Upper lobe of right lung (tissue), 1 donor: ENCODE measurements around the gene ZFAND3. TPM values are rescaled to one million over a fixed set of nuclear protein-coding genes. Genes with fewer than 3 reads are reported as not detected.
A peak's percentile ranks its signal among the peaks of the same experiment; 100 is the strongest.

Source experiments
- ATAC-seq: fragments of 200-7000 bp; cut with Tn5 transposase; one replicate; pipeline ENCODE4 v1.9.1; 2020; ENCODE audit warnings: mild to moderate bottlenecking, moderate library complexity
- DNase-seq: peaks from one replicate; pipeline ENCODE4 v3.0.0-alpha.2; 2020
- H3K27ac ChIP-seq: fragments of 200-600 bp; one replicate; pipeline ENCODE4 v1.8.0; 2022
- H3K27me3 ChIP-seq: fragments of 200-600 bp; one replicate; pipeline ENCODE4 v1.8.0; 2022; ENCODE audit warnings: mild to moderate bottlenecking
- H3K36me3 ChIP-seq: fragments of 200-600 bp; one replicate; pipeline ENCODE4 v1.8.0; 2022
- H3K4me1 ChIP-seq: fragments of 200-600 bp; one replicate; pipeline ENCODE4 v1.8.0; 2022
- H3K4me3 ChIP-seq: fragments of 200-600 bp; one replicate; pipeline ENCODE4 v1.8.0; 2022; ENCODE audit warnings: mild to moderate bottlenecking
- H3K9me3 ChIP-seq: fragments of 200-600 bp; one replicate; pipeline ENCODE4 v1.8.0; 2022
- intact Hi-C: fragments of 100-400 bp; cut with DNase I; formaldehyde crosslinking; loops from one replicate; pipeline ENCODE4 v1.11.0; 2022
- total RNA-seq: library from RNA; stranded (reverse); fragmentation: NEBNext Ultra II Directional; extraction: Animal tissue kit (Norgen Biotek cat#: 25700); gene quantifications from one replicate; pipeline ENCODE4 v1.2.1, GENCODE V29; 2021
- TF ChIP-seq, protein P1 (sequence below): fragments of 200-600 bp; IDR thresholded peaks from one replicate; pipeline ENCODE4 v1.8.0; 2022; ENCODE audit warnings: antibody characterized with exemption
- donor health status: DM: no; HTN: yes; CAD: no; lungs with severe emphysema.

ZFAND3 gene
- total RNA-seq, 1 donor from 2014 or later = 69.1 TPM

DNA sequence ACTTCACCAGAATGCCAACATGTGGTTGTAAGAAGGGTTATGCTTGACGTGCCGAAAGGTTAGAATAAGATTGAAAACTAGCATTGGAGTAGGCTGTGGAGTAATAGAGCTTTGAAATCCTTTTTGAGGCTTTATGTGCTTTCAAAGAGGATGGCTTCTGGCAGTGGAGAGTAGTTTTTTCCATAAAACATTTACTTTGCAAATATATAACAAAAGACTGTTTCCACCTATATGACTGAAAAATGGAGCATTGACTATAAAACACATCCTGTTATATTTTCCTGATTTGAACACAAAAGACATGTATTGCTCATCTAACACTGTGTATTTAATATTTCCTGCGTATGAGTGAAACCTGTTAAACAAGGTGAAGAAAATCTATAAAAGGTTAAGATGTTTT, 38.8 kb downstream of the ZFAND3 start:
- Histone ChIP-seq H3K36me3 (no peaks in the 10 kb centered on the region), H3K27ac (no peak overlapping the region)
- intact Hi-C loops = no loop called here

DNA sequence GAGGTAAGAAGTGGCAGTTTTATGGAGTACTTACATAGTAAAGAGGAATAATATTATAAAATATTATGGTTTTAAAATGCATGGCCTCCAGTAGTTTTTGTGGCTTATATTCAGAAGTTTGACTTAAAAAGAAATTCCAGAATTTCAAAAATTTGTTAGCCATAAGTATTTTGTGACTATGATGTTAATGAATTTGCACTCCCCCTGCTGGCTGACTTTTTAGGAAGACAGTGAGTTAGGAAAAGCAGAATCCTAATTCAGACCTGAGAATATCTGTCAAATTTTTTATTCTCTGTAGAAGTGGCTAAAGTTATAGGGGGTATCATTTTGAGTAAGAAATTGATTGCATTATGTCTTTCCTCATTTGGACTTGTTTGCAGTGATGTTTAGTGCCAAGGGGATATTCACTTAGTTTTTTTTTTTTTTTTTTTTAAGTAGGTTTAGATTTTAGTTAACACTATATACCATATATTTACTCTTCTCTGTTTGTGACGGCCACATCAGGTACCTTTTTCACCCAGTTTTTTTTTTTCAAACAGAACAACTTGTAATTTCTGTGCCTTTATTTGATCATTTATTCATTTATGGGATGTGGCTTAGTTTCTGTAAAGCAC, 40.8 kb downstream of the ZFAND3 start:
- H3K27ac ChIP-seq = no peak overlapping the region
- peaks cover 20% of the 10 kb centered on the region for H3K4me1 ChIP-seq
- TF ChIP-seq, protein P1, sequence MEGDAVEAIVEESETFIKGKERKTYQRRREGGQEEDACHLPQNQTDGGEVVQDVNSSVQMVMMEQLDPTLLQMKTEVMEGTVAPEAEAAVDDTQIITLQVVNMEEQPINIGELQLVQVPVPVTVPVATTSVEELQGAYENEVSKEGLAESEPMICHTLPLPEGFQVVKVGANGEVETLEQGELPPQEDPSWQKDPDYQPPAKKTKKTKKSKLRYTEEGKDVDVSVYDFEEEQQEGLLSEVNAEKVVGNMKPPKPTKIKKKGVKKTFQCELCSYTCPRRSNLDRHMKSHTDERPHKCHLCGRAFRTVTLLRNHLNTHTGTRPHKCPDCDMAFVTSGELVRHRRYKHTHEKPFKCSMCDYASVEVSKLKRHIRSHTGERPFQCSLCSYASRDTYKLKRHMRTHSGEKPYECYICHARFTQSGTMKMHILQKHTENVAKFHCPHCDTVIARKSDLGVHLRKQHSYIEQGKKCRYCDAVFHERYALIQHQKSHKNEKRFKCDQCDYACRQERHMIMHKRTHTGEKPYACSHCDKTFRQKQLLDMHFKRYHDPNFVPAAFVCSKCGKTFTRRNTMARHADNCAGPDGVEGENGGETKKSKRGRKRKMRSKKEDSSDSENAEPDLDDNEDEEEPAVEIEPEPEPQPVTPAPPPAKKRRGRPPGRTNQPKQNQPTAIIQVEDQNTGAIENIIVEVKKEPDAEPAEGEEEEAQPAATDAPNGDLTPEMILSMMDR = peak; percentile 60
- no peaks in the 10 kb centered on the region for H3K36me3 ChIP-seq
- ATAC-seq (no peak), DNase-seq (no peak)
- H3K4me3 ChIP-seq = no peak overlapping the region
- intact Hi-C loops = no loop called here
- H3K9me3 ChIP-seq = no peaks in the 10 kb centered on the region
- H3K27me3 ChIP-seq = no peaks in the 10 kb centered on the region

More for the DNA sequence above, 38.8 kb downstream of the ZFAND3 start:
- no peak for ATAC-seq
- no peak overlapping the region for H3K4me3 ChIP-seq
- H3K4me1 ChIP-seq = peaks cover 20% of the 10 kb centered on the region
- no peak for DNase-seq
- no peaks in the 10 kb centered on the region for H3K27me3 ChIP-seq
- no peaks in the 10 kb centered on the region for H3K9me3 ChIP-seq
- TF ChIP-seq, protein P1 = no peak

DNA sequence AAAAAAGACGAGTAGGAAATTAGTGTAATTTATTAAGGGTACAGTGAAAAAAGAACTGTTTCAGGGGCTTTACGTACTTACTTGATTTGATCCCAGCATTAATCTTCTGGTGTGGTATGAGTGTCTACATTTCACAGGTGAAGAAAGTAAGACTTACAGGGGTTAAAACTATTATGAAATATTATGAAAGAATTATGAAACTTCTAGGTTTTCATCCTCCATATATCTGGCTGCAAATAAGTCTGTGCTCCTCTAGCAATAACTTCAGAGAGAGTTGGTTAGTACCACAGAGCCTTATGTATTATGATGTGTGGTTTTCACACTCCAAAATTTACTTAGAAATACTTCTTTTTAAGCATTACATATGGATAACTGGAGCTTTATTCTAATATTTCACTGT, 41.9 kb downstream of the ZFAND3 start:
- H3K27me3 ChIP-seq = no peaks in the 10 kb centered on the region
- intact Hi-C loops = no loop called here
- no peaks in the 10 kb centered on the region for H3K9me3 ChIP-seq
- ATAC-seq (no peak), DNase-seq (no peak)
- H3K27ac ChIP-seq = no peak overlapping the region
- H3K36me3 ChIP-seq = no peaks in the 10 kb centered on the region
- H3K4me1 ChIP-seq = peaks cover 20% of the 10 kb centered on the region
- no peak overlapping the region for H3K4me3 ChIP-seq
- TF ChIP-seq, protein P1 = no peak

DNA sequence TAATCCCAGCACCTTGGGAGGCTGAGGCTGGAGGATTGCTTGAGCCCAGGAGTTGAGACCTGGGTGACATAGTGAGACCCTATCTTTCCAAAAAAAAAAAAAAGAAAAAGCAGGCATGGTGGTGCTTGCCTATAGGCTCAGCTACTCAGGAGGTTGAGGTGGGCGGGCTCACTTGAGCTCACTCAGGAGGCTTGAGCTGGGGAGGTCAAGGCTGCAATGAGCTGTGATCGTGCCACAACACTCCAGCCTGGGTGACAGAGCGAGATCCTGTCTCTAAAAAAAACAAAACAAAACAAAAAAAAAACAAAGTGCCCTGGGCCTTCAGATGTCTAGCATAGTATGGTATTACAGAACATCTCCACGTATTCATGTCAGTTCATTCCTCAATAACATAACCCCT, 42.9 kb downstream of the ZFAND3 start:
- TF ChIP-seq, protein P1 = no peak
- peaks cover 24% of the 10 kb centered on the region for H3K4me1 ChIP-seq
- intact Hi-C loops = no loop called here

DNA sequence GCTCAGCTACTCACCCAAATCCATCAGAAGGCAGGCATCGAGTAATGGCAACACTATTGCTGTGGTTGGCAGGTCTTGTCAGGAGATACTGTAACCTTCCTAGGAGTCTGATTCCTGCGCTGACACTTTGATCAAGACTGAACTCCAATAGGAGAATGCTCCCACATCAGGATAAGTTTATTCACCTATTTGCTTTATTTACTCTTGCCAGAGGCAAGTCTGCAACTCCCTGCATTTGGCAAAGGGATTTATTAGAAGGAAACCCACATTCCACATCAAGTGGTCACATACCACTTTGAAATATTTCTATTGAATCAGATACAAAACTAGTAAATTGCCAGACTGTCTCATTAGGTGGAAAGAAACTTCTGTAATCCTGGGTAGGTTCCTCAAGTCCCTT, 43.5 kb downstream of the ZFAND3 start:
- Histone ChIP-seq H3K27ac (no peak overlapping the region), H3K4me3 (no peak overlapping the region), H3K9me3 (no peaks in the 10 kb centered on the region), H3K36me3 (no peaks in the 10 kb centered on the region), H3K27me3 (no peaks in the 10 kb centered on the region), H3K4me1 (peaks cover 25% of the 10 kb centered on the region)
- intact Hi-C loops = no loop called here
- TF ChIP-seq, protein P1 = no peak
- DNase-seq (no peak), ATAC-seq (no peak)

More for the DNA sequence above, 42.9 kb downstream of the ZFAND3 start:
- Histone ChIP-seq H3K4me3 (no peak overlapping the region), H3K27me3 (no peaks in the 10 kb centered on the region), H3K36me3 (no peaks in the 10 kb centered on the region), H3K27ac (no peak overlapping the region), H3K9me3 (no peaks in the 10 kb centered on the region)
- ATAC-seq = no peak
- DNase-seq = no peak

DNA sequence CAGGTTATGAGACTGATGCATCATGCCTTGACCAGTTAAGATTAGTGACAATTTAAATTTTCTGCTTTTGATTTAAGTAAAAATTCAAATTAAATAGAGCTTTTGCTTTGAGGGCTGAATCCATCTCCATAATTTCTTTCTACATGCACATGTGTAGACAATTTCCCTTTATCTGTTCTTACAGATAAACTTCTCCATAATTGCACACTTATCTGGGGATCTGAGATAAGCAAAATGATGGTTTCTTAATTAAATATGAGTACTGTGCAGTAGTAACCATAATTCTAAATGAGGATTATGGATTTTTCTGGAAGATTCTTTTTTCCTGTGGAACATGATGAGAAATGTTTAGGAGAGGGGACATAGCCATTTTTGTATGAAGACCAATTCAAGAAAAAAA, 44.7 kb downstream of the ZFAND3 start:
- intact Hi-C loops = no loop called here
- H3K4me3 ChIP-seq = no peak overlapping the region
- H3K4me1 ChIP-seq = peaks cover 21% of the 10 kb centered on the region
- no peaks in the 10 kb centered on the region for H3K9me3 ChIP-seq
- no peak overlapping the region for H3K27ac ChIP-seq
- ATAC-seq (no peak), DNase-seq (no peak)
- no peaks in the 10 kb centered on the region for H3K27me3 ChIP-seq
- H3K36me3 ChIP-seq = no peaks in the 10 kb centered on the region
- TF ChIP-seq, protein P1 = no peak
